ENCODE results near the gene WNT6.
A peak's percentile ranks its signal among the peaks of the same experiment; 100 is the strongest.

Gene WNT6

GRCh38 chr2:218858138-218858445, 1.5 kb upstream of the WNT6 start:
- DNase-seq = no peak

- no peak for DNase-seq
Observed at GRCh38 chr2:218858671-218859555, 692 bp upstream of the WNT6 start.

- no peak for DNase-seq
Observed at GRCh38 chr2:218859988-218860831, 605 bp downstream of the WNT6 start.

GRCh38 chr2:218860950-218861381, 1.4 kb downstream of the WNT6 start:
- no peak for DNase-seq

- no peak for DNase-seq
Observed at GRCh38 chr2:218861645-218862318, 2.2 kb downstream of the WNT6 start.

GRCh38 chr2:218863021-218863520, 3.5 kb downstream of the WNT6 start:
- no peak for DNase-seq

DNA sequence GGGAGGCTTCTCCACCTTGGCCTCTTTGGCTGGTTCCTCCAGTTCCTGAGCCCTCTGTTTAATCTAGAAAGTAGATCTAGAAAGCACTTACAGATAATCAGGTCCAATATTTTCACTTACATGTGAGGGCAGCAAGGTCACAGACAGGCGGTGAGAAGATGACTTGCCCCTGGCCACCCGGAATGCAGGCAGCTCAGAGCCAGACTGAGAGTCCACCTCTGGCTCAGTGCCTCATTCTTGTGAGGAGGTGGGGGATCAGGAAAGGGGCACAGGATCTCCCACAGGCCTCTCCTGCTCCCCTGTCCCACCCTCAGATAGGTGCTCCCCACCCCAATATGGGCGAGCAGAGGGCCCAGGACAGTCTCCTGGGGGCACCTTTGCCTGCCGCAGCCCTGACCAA, 5.8 kb downstream of the WNT6 start:
- DNase-seq = no peak

- DNase-seq = no peak
Observed at GRCh38 chr2:218865999-218866398, 6.4 kb downstream of the WNT6 start.

GRCh38 chr2:218867900-218868299, 8.3 kb downstream of the WNT6 start:
- DNase-seq = no peak

DNA sequence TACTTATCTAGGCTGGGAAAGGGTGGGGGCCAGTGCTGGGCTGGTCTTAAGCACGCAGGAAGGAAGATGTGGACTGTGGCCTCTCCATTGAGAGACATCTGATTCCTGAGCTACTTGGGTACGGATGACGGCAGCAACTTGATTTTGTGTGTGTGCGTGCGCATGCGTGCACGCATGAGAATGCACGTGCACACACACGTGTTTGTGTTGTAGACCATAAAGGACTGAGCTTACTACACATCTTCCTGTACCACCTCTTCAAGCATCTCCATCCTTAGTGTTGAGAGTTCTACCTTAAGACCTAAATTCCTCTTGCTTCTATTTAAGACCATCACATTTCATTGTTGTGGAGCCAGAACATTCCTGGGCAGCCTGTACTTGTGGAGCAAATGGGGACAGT, 9.5 kb downstream of the WNT6 start:
- no peak for DNase-seq

- DNase-seq = peak in 1 of 2 experiments; percentile 23
Observed at GRCh38 chr2:218870984-218871344, 11.4 kb downstream of the WNT6 start.

DNA sequence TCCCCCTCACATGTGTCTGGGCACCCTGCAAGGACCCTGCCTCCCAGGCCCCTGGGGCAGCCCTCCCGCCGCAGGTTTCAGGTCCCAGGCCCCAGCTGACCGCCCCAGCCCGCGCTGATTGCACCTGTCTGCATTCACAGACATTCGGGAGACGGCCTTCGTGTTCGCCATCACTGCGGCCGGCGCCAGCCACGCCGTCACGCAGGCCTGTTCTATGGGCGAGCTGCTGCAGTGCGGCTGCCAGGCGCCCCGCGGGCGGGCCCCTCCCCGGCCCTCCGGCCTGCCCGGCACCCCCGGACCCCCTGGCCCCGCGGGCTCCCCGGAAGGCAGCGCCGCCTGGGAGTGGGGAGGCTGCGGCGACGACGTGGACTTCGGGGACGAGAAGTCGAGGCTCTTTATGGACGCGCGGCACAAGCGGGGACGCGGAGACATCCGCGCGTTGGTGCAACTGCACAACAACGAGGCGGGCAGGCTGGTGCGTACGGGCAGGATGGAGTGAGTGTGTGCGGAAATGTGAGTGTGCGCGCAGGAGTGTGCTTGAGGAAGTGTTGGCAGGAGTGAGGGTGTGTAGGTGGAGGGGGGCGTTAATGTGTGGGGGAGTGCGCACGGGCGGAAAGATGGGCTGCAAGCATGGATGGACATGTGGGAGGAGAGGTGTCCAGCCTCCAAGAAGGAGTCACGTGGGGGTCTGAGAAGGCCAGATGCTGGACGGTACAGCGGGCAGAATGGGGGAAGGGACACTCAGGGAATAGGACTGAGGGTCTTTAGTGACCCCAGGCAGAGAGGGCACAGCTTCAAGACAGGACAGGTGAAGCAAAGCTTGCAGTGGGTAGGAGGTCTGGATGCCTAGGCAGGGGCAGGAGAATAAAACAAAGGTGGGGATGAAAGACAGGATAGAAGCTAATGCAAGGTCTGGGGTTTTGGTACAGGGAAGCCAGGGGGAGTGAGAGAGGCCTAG, 12.0 kb downstream of the WNT6 start:
- DNase-seq = peak in 1 of 2 experiments; percentile 44

DNA sequence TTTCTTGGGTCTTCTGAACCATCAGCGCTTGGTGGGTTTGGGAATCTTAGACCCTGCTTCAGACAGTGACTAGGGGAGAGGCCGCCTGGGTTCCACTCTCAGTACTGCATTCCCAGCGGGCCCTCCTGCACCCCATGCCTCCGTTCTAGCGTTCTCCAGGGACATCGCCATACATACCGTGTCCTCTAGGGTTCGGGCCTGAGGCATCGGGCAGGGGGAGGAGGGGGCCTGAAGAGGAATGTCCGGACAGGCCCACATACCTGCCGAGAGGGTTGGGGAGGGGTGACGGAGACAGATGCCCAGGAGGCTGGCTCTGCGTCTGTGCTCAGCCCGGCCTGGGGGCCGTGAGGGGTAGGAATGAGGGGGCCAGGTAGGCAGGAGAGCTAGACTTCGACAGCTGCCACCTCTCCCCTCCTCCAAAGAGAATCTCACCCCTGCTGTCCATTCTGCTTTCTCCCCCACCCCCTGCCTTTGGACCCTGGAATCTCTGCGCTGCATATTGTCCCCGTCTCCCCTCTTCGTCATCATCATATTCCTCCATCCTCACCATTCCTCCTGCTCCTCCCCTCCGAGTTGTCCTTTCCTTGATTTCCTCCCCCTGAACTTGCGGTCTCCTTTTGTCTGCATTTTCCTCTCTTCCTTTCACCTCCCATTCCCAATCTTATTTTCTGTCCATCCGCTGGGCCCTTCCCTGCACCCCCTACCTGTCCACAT, 13.2 kb downstream of the WNT6 start:
- DNase-seq = no peak

- DNase-seq = no peak
Observed at GRCh38 chr2:218873359-218874194, 14.0 kb downstream of the WNT6 start.

DNA sequence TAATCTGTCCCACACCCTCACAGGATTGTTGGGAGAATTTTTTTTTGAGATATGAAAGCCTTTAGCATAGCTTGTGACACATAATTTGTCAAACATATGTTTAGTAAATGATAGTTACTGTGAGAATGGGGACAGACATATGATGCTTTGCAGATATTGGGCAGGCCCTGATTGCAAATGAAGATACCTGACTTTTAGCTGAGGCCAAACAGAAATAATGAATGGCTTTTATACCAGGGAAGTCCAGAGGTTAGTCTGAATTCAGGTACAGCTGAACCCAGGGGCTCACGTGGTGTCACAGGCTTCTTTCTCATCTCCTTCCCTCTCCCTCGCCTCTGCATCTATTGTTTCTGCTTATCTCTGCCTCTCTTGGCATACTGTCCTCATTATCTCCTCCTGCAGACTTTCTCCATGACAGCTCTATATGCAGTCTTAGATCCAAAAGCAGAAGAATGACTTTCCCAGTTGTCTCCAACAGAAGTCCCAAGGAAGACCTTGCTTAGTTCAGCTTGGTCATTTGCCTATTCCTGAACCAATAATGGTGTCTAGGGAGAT, 16.2 kb downstream of the WNT6 start:
- no peak for DNase-seq

DNA sequence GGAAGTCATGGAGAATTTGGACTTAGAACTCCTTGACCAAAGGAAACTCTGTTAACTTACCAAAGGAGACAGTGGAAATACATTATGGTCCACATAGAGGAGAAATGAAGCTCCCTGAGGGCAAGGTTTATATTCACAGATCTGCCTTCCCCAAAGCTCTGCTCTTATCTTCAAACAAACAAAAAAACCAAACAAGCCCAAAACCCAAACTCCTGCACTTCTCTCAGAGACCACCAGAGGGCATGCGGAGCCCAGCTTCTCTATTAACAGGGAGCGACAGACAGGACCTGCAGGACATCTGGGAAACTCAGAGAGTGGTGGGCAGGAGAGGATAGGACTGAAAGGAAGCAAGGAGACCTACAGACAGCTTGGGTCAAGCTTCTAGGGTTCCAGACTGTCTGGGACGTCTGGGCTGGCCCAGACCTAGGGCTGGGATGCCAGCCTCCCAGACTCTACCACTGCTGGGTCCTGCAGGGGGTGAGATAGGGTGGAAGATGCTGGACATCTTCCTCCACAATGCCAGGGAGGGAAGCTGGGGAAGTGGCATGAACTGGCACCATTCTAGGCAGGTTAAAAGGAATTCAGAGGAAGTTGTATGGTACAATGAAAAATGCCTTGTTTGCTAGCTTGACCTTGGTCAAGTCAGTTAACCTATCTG, 17.1 kb downstream of the WNT6 start:
- peak; percentile 81 to 84 for DNase-seq

GRCh38 chr2:218877331-218877730, 17.7 kb downstream of the WNT6 start:
- no peak for DNase-seq

GRCh38 chr2:218877891-218878290, 18.3 kb downstream of the WNT6 start:
- no peak for DNase-seq

GRCh38 chr2:218878486-218878885, 18.9 kb downstream of the WNT6 start:
- DNase-seq = no peak
